GM12872 (cell line): Measurements from ENCODE around the gene KLC1.

Source experiments
- CTCF ChIP-seq: IDR thresholded peaks from 3 replicates; pipeline ENCODE4 v1.5.1; 2011; ENCODE audit warnings: low read depth, mild to moderate bottlenecking, low read length, moderate library complexity; ENCODE audit not compliant: insufficient read depth

The KLC1 gene

GRCh38 chr14:103736546-103737431, 107.8 kb downstream of the KLC1 start:
- TF ChIP-seq CTCF, result no peak

GRCh38 chr14:103737432-103738045, 108.5 kb downstream of the KLC1 start:
- TF ChIP-seq CTCF, result no peak

- no peak for TF ChIP-seq CTCF
Measured at GRCh38 chr14:103738166-103738565, 109.2 kb downstream of the KLC1 start.

GRCh38 chr14:103738701-103739451, 109.9 kb downstream of the KLC1 start:
- no peak for TF ChIP-seq CTCF

- TF ChIP-seq CTCF, result no peak
Measured at GRCh38 chr14:103739466-103739792, 110.4 kb downstream of the KLC1 start.

- TF ChIP-seq CTCF, result no peak
Measured at GRCh38 chr14:103739793-103740501, 110.9 kb downstream of the KLC1 start.

- no peak for TF ChIP-seq CTCF
Measured at GRCh38 chr14:103740991-103741689, 112.1 kb downstream of the KLC1 start.
